Esophagus squamous epithelium (tissue), 4 donors: ENCODE results near the gene WRAP73.

Source experiments
- CTCF ChIP-seq, 6 experiments: fragments of 450-650 bp in 4 of 6; fragments of 200-600 bp in 2 of 6; sonication (generic) in 2 of 6; IDR thresholded peaks; one replicate each; pipeline ENCODE4 v1.5.1; 2016 to 2019; ENCODE audit warnings: antibody characterized with exemption in 6 of 6, mild to moderate bottlenecking in 4 of 6, moderate library complexity in 4 of 6
- POLR2A ChIP-seq, 4 donors: fragments of 450-650 bp; IDR thresholded peaks; one replicate each; pipeline ENCODE4 v1.6.1; 2017; ENCODE audit warnings: antibody characterized with exemption in 4 of 4, mild to moderate bottlenecking in 4 of 4, moderate library complexity in 3 of 4

- TF ChIP-seq POLR2A (IDR thresholded peaks at IDR 0.05) (no peak), CTCF (IDR thresholded peaks at IDR 0.05) (no peak)
These were observed 52.3 kb downstream of the WRAP73 start for GRCh38 chr1:3597599-3597964.
